GM23338 (cell line): ENCODE data around the gene MYF5.

Experiments
- CREB1 ChIP-seq: fragments of 250-450 bp; sonication (Bioruptor Pico); IDR thresholded peaks from 2 replicates; pipeline ENCODE4 v1.5.0; 2020; ENCODE audit warnings: low read depth, mild to moderate bottlenecking, moderate library complexity
- CTCF ChIP-seq, 2 experiments: fragments of 200-600 bp in 1 of 2; sonication (generic) in 1 of 2; conservative IDR thresholded peaks; 2 replicates each; pipeline versions ENCODE4 v1.5.1 to v1.6.1; 2016 to 2017; ENCODE audit warnings: antibody characterized with exemption in 2 of 2, low read depth in 2 of 2, mild to moderate bottlenecking in 2 of 2, moderate library complexity in 1 of 2
- ETS1 ChIP-seq: IDR thresholded peaks from 2 replicates; pipeline ENCODE4 v1.6.1; 2016; ENCODE audit warnings: antibody characterized with exemption
- EZH2 ChIP-seq: fragments of 200-600 bp; sonication (generic); IDR thresholded peaks from one replicate; pipeline ENCODE4 v1.8.0; 2017; ENCODE audit warnings: antibody characterized with exemption, mild to moderate bottlenecking, low read depth; ENCODE audit not compliant: unreplicated experiment
- EZH2phosphoT487 ChIP-seq: fragments of 200-600 bp; sonication (generic); IDR thresholded peaks from one replicate; pipeline ENCODE4 v1.8.1; 2018; ENCODE audit warnings: antibody characterized with exemption; ENCODE audit not compliant: unreplicated experiment
- JUNB ChIP-seq: IDR thresholded peaks from one replicate; pipeline ENCODE4 v1.6.1; 2016; ENCODE audit warnings: antibody characterized with exemption; ENCODE audit not compliant: unreplicated experiment
- NANOG ChIP-seq: IDR thresholded peaks from 2 replicates; pipeline ENCODE4 v1.6.1; 2016; ENCODE audit warnings: antibody characterized with exemption, borderline replicate concordance
- POLR2AphosphoS5 ChIP-seq: IDR thresholded peaks from 2 replicates; pipeline ENCODE4 v1.6.1; 2016; ENCODE audit warnings: antibody characterized with exemption, low read depth
- REST ChIP-seq: IDR thresholded peaks from one replicate; pipeline ENCODE4 v1.6.1; 2018; ENCODE audit warnings: antibody characterized with exemption; ENCODE audit not compliant: unreplicated experiment
- STAT1 ChIP-seq: IDR thresholded peaks from one replicate; pipeline ENCODE4 v1.6.1; 2016; ENCODE audit warnings: antibody characterized with exemption; ENCODE audit not compliant: unreplicated experiment
- ZNF114 ChIP-seq: fragments of 250-450 bp; sonication (Bioruptor Pico); IDR thresholded peaks from 2 replicates; pipeline ENCODE4 v1.5.0; 2020; ENCODE audit warnings: mild to moderate bottlenecking, moderate library complexity
- ZNF331 ChIP-seq: fragments of 250-450 bp; sonication (Bioruptor Pico); IDR thresholded peaks from 2 replicates; pipeline ENCODE4 v1.5.0; 2020; ENCODE audit warnings: low read depth, mild to moderate bottlenecking, moderate library complexity
- ZNF462 ChIP-seq: fragments of 250-450 bp; sonication (Bioruptor Pico); IDR thresholded peaks from 2 replicates; pipeline ENCODE4 v1.5.0; 2020; ENCODE audit warnings: mild to moderate bottlenecking, moderate library complexity

- TF ChIP-seq CTCF (conservative IDR thresholded peaks at IDR 0.05; ENCODE audit: low read depth in 2 of 2), result no peak
- no peak for TF ChIP-seq EZH2phosphoT487
- no peak for TF ChIP-seq EZH2
- no peak for TF ChIP-seq REST
- no peak for TF ChIP-seq POLR2AphosphoS5
- TF ChIP-seq JUNB, result no peak
- no peak for TF ChIP-seq ETS1
- TF ChIP-seq STAT1, result no peak
- TF ChIP-seq ZNF114 (CRISPR knock-in tag), result no peak
- TF ChIP-seq NANOG, result no peak
- TF ChIP-seq CREB1 (CRISPR knock-in tag), result no peak
- TF ChIP-seq ZNF331 (CRISPR knock-in tag), result no peak
- TF ChIP-seq ZNF462 (CRISPR knock-in tag), result no peak
Observed at GRCh38 chr12:80702889-80703805, 13.6 kb upstream of the MYF5 start.
